A549 (cell line): ENCODE measurements around the gene TDRD9. TPM values are rescaled to one million over a fixed set of nuclear protein-coding genes. Genes with fewer than 3 reads are reported as not detected.
A peak's percentile ranks its signal among the peaks of the same experiment; 100 is the strongest.

Experiments used
- ATAC-seq, 2 experiments: fragments of 200-7000 bp in 1 of 2; fragments of >200 bp in 1 of 2; cut with Nextera tagmentation in 1 of 2; cut with Tn5 transposase in 1 of 2; 3 replicates each; pipeline versions ENCODE4 v1.8.0 to v1.9.1; 2018 to 2020; ENCODE audit warnings: mild to moderate bottlenecking in 1 of 2, moderate library complexity in 1 of 2
- CTCF ChIA-PET: fragments of 300-600 bp; sonication (Branson Sonifier 250); formaldehyde crosslinking; extraction: SDS; loops from one replicate; lab custom pipeline; 2021; ENCODE audit warnings: antibody characterized with exemption, inconsistent platforms; lab: Yijun Ruan, JAX
- POLR2A ChIA-PET: fragments of 350-600 bp; formaldehyde crosslinking; extraction: SDS; loops from one replicate; lab custom pipeline; 2021; ENCODE audit warnings: antibody characterized with exemption, inconsistent platforms; lab: Yijun Ruan, JAX
- DNase-seq, 2 experiments: peaks; one replicate each; pipeline versions ENCODE4 v3.0.0 to v3.0.0-alpha.2; 2011 to 2016; ENCODE audit warnings: low read depth in 1 of 2, low spot score in 1 of 2
- FAIRE-seq: peaks from 2 replicates; lab custom pipeline; 2011; peaks lifted over from hg19 to GRCh38; lab: Jason Lieb, UNC
- H3K27ac ChIP-seq, 2 experiments: fragments of >200 bp; sonication (Bioruptor Twin); formaldehyde crosslinking; 3 replicates each; pipeline ENCODE4 v1.5.1; 2016 to 2017
- H3K4me1 ChIP-seq: fragments of >200 bp; sonication (Bioruptor Twin); formaldehyde crosslinking; 3 replicates; pipeline ENCODE4 v1.6.1; 2016
- H3K4me2 ChIP-seq: fragments of >200 bp; sonication (Bioruptor Twin); formaldehyde crosslinking; 3 replicates; pipeline ENCODE4 v1.6.1; 2016
- H3K4me3 ChIP-seq: fragments of >200 bp; sonication (Bioruptor Twin); formaldehyde crosslinking; 3 replicates; pipeline ENCODE4 v1.5.1; 2016
- H3K9me3 ChIP-seq: fragments of >200 bp; sonication (Bioruptor Twin); formaldehyde crosslinking; 3 replicates; pipeline ENCODE4 v1.6.1; 2016
- ATOH8 ChIP-seq: fragments of 250-450 bp; sonication (Bioruptor Pico); IDR thresholded peaks from 2 replicates; pipeline ENCODE4 v1.5.0; 2020; ENCODE audit warnings: low read depth, mild to moderate bottlenecking, moderate library complexity
- BCL3 ChIP-seq: fragments of >200 bp; sonication (Bioruptor Twin); formaldehyde crosslinking; IDR thresholded peaks from 3 replicates; pipeline ENCODE4 v1.6.1; 2016
- BHLHE40 ChIP-seq: IDR thresholded peaks from 2 replicates; pipeline ENCODE4 v1.6.1; 2012; ENCODE audit warnings: low read depth, low read length, inconsistent platforms
- CBX8 ChIP-seq: fragments of 200-600 bp; sonication (generic); IDR thresholded peaks from 2 replicates; pipeline ENCODE4 v1.6.1; 2016
- CHD4 ChIP-seq: fragments of 200-600 bp; sonication (generic); IDR thresholded peaks from 2 replicates; pipeline ENCODE4 v1.6.1; 2016; ENCODE audit warnings: antibody characterized with exemption, mild to moderate bottlenecking, borderline replicate concordance
- EP300 ChIP-seq, 2 experiments: fragments of >200 bp; sonication (Bioruptor Twin); formaldehyde crosslinking; IDR thresholded peaks; 2 replicates in 1 of 2; 3 replicates in 1 of 2; pipeline ENCODE4 v1.6.1; 2016 to 2017
- ESRRA ChIP-seq: fragments of 150-350 bp; IDR thresholded peaks from 2 replicates; pipeline ENCODE4 v1.6.1; 2014; ENCODE audit warnings: mild to moderate bottlenecking, low read length, borderline replicate concordance
- FOSL2 ChIP-seq, 2 experiments: fragments of 450-650 bp in 1 of 2; fragments of >200 bp in 1 of 2; sonication (Bioruptor Twin) in 1 of 2; formaldehyde crosslinking; IDR thresholded peaks; 2 replicates each; pipeline versions ENCODE4 v1.5.0 to v1.6.1; 2016 to 2020; ENCODE audit warnings: mild to moderate bottlenecking in 1 of 2, moderate library complexity in 1 of 2
- FOXS1 ChIP-seq: fragments of 250-450 bp; sonication (Bioruptor Pico); IDR thresholded peaks from 2 replicates; pipeline ENCODE4 v1.5.0; 2020; ENCODE audit warnings: mild to moderate bottlenecking, moderate library complexity
- HES2 ChIP-seq: fragments of >200 bp; sonication (Bioruptor Twin); formaldehyde crosslinking; IDR thresholded peaks from 2 replicates; pipeline ENCODE4 v1.6.1; 2016
- HOXB13 ChIP-seq: fragments of 250-450 bp; sonication (Bioruptor Pico); IDR thresholded peaks from 2 replicates; pipeline ENCODE4 v1.5.0; 2020; ENCODE audit warnings: low read depth, mild to moderate bottlenecking, moderate library complexity
- JUN ChIP-seq, 2 experiments: fragments of >200 bp; sonication (Bioruptor Twin); formaldehyde crosslinking; IDR thresholded peaks; 2 replicates in 1 of 2; 3 replicates in 1 of 2; pipeline ENCODE4 v1.6.1; 2016 to 2017
- MAX ChIP-seq: IDR thresholded peaks from 2 replicates; pipeline ENCODE4 v1.6.1; 2012
- MAZ ChIP-seq: fragments of 150-350 bp; IDR thresholded peaks from 2 replicates; pipeline ENCODE4 v1.6.1; 2014; ENCODE audit warnings: antibody characterized with exemption, low read depth, low read length, borderline replicate concordance
- MYC ChIP-seq: IDR thresholded peaks from 2 replicates; pipeline ENCODE4 v1.6.1; 2012; ENCODE audit warnings: mild to moderate bottlenecking, inconsistent platforms, low read length, improper control_type of control experiment, borderline replicate concordance
- NPAS2 ChIP-seq: fragments of 250-450 bp; sonication (Bioruptor Pico); IDR thresholded peaks from 2 replicates; pipeline ENCODE4 v1.8.0; 2022; ENCODE audit warnings: mild to moderate bottlenecking, moderate library complexity, borderline replicate concordance
- PBX3 ChIP-seq: IDR thresholded peaks from 2 replicates; pipeline ENCODE4 v1.6.1; 2012
- RAD21 ChIP-seq, 2 experiments: fragments of >200 bp in 1 of 2; sonication (Bioruptor Twin) in 1 of 2; formaldehyde crosslinking in 1 of 2; IDR thresholded peaks in 1 of 2; conservative IDR thresholded peaks in 1 of 2; 2 replicates in 1 of 2; 3 replicates in 1 of 2; pipeline ENCODE4 v1.6.1; 2012 to 2018; ENCODE audit warnings: inconsistent platforms in 1 of 2
- RARB ChIP-seq: fragments of 250-450 bp; sonication (Bioruptor Pico); IDR thresholded peaks from 2 replicates; pipeline ENCODE4 v1.8.0; 2021; ENCODE audit warnings: mild to moderate bottlenecking, moderate library complexity
- RFX5 ChIP-seq: fragments of 450-650 bp; IDR thresholded peaks from 2 replicates; pipeline ENCODE4 v1.7.1; 2014; ENCODE audit warnings: antibody characterized with exemption, mild to moderate bottlenecking, moderate library complexity
- TP53 ChIP-seq: fragments of 250-450 bp; sonication (Bioruptor Pico); IDR thresholded peaks from 2 replicates; pipeline ENCODE4 v1.5.0; 2021; ENCODE audit warnings: mild to moderate bottlenecking, moderate library complexity
- ZC3H11A ChIP-seq: fragments of 450-650 bp; IDR thresholded peaks from 2 replicates; pipeline ENCODE4 v1.6.1; 2014; ENCODE audit warnings: antibody characterized with exemption, mild to moderate bottlenecking
- ZNF302 ChIP-seq: fragments of 250-450 bp; sonication (Bioruptor Pico); IDR thresholded peaks from 2 replicates; pipeline ENCODE4 v1.9.0; 2021; ENCODE audit warnings: inconsistent platforms, mild to moderate bottlenecking, moderate library complexity
- ZSCAN20 ChIP-seq: fragments of 250-450 bp; sonication (Bioruptor Pico); IDR thresholded peaks from 2 replicates; pipeline ENCODE4 v1.8.0; 2022; ENCODE audit warnings: mild to moderate bottlenecking, moderate library complexity
- WGBS: methylation state at CpG from one replicate; pipeline ENCODE4 v1.1.6; 2017; ENCODE audit errors: missing lambda C conversion rate; 5-methylcytosine and 5-hydroxymethylcytosine counted together
- polyA plus RNA-seq, 4 experiments: library from polyadenylated mRNA; depleted of rRNA in 3 of 4; stranded (reverse); fragments of >200 nt; fragmentation: RNase III in 1 of 4; extraction: RNeasy Plus Mini Kit Qiagen cat#74134 plus additional on column Dnase treatment in 1 of 4; gene quantifications; 2 replicates in 3 of 4; 3 replicates in 1 of 4; pipeline ENCODE4 v1.2.3, GENCODE V29; 2011 to 2017

The TDRD9 gene
- polyA plus RNA-seq, 2 of the 4 experiments (the other 2 are of a cell fraction) = 0.04 TPM; not detected in 1

GRCh38 chr14:103886304-103887169 lies 41.7 kb upstream of the TDRD9 start:
- CTCF ChIA-PET = interaction anchor here (0.6 to 16.4 kb wide), 5 partner anchors 14 to 1902 kb away, joined by 3 to 122 read pairs (median 4); no protein-coding TSS in a partner anchor
- WGBS = 83% methylated on average over 27 of the region's 27 CpGs
- ATAC-seq (peak in 1 of 2 experiments; percentile 18; a peak in 1 of 6 replicates), FAIRE-seq (no peak), DNase-seq (no peak)
- TF ChIP-seq ESRRA = no peak
- TF ChIP-seq EP300 (IDR thresholded peaks at IDR 0.05) = no peak
- no peak for TF ChIP-seq MAX
- no peak for TF ChIP-seq ZNF302
- TF ChIP-seq CBX8 = no peak
- no peak for TF ChIP-seq BHLHE40
- TF ChIP-seq FOSL2 (IDR thresholded peaks at IDR 0.05) = no peak
- no peak for TF ChIP-seq FOSL2 (CRISPR knock-in tag; IDR thresholded peaks at IDR 0.05)
- no peak overlapping the region for H3K27ac ChIP-seq
- POLR2A ChIA-PET = no interaction called here
- no peak overlapping the region for H3K4me2 ChIP-seq
- H3K4me1 ChIP-seq = peaks cover under 1% of the 10 kb centered on the region; the same call in 2 of the 3 replicates
- no peak overlapping the region for H3K4me3 ChIP-seq
- no peaks in the 10 kb centered on the region for H3K9me3 ChIP-seq

- ATAC-seq = no peak
- Histone ChIP-seq H3K9me3 (no peaks in the 10 kb centered on the region), H3K4me1 (no peaks in the 10 kb centered on the region), H3K4me3 (no peak overlapping the region), H3K27ac (no peak overlapping the region), H3K4me2 (no peak overlapping the region)
- no peak for DNase-seq
- WGBS = 100% methylated on average over 3 of the region's 6 CpGs
- no peak for TF ChIP-seq ZSCAN20 (CRISPR knock-in tag)
- no peak for TF ChIP-seq PBX3
- TF ChIP-seq TP53 = no peak
- TF ChIP-seq CBX8 = no peak
- no peak for TF ChIP-seq RFX5
- no peak for TF ChIP-seq MAZ
- TF ChIP-seq ZC3H11A = no peak
- no peak for TF ChIP-seq EP300 (IDR thresholded peaks at IDR 0.05)
- TF ChIP-seq ATOH8 (CRISPR knock-in tag) = no peak
- TF ChIP-seq ESRRA = no peak
- no peak for TF ChIP-seq FOXS1 (CRISPR knock-in tag)
- no peak for TF ChIP-seq MYC
- no peak for TF ChIP-seq BCL3
- no peak for TF ChIP-seq HES2
- no peak for TF ChIP-seq NPAS2 (CRISPR knock-in tag)
- no peak for TF ChIP-seq RAD21 (conservative IDR thresholded peaks at IDR 0.05 in 1 of 2, IDR thresholded peaks at IDR 0.05 in 1 of 2)
- no peak for TF ChIP-seq CHD4
- TF ChIP-seq RARB (CRISPR knock-in tag) = no peak
- TF ChIP-seq HOXB13 (CRISPR knock-in tag) = no peak
- no peak for TF ChIP-seq JUN (IDR thresholded peaks at IDR 0.05)
- TF ChIP-seq, all 56 proteins: peak for 0
- POLR2A ChIA-PET = no interaction called here
- CTCF ChIA-PET = interaction anchor here (0.6 to 16.4 kb wide), 2 partner anchors 13 to 24 kb away, joined by 3 to 122 read pairs; no protein-coding TSS in a partner anchor
- no peak for FAIRE-seq
Measured at GRCh38 chr14:103887170-103887501, 41.1 kb upstream of the TDRD9 start.
